ENCODE data around the gene PADI2.
A peak's percentile ranks its signal among the peaks of the same experiment; 100 is the strongest.

The PADI2 gene

GRCh38 chr1:17139637-17140036 is 20.4 kb upstream of the PADI2 start:
- no peak for DNase-seq (ENCODE audit: low read depth)

- DNase-seq (ENCODE audit: low read depth) = no peak
Measured at GRCh38 chr1:17137441-17137840, 18.2 kb upstream of the PADI2 start.

GRCh38 chr1:17136936-17137335 is 17.7 kb upstream of the PADI2 start:
- no peak for DNase-seq (ENCODE audit: low read depth)

GRCh38 chr1:17136145-17136544 is 16.9 kb upstream of the PADI2 start:
- DNase-seq (ENCODE audit: low read depth) = no peak

GRCh38 chr1:17135530-17135929 is 16.3 kb upstream of the PADI2 start:
- no peak for DNase-seq (ENCODE audit: low read depth)

- no peak for DNase-seq (ENCODE audit: low read depth)
Measured at GRCh38 chr1:17134724-17135123, 15.5 kb upstream of the PADI2 start.

GRCh38 chr1:17134034-17134433 is 14.8 kb upstream of the PADI2 start:
- no peak for DNase-seq (ENCODE audit: low read depth)

- no peak for DNase-seq (ENCODE audit: low read depth)
Measured at GRCh38 chr1:17130138-17130635, 10.9 kb upstream of the PADI2 start.

GRCh38 chr1:17128361-17128760 is 9.1 kb upstream of the PADI2 start:
- DNase-seq (ENCODE audit: low read depth) = no peak

GRCh38 chr1:17125756-17126237 is 6.5 kb upstream of the PADI2 start:
- peak; percentile 74 for DNase-seq (ENCODE audit: low read depth)

- no peak for DNase-seq (ENCODE audit: low read depth)
Measured at GRCh38 chr1:17123196-17124045, 4.2 kb upstream of the PADI2 start.

- no peak for DNase-seq (ENCODE audit: low read depth)
Measured at GRCh38 chr1:17122521-17123164, 3.4 kb upstream of the PADI2 start.

- DNase-seq (ENCODE audit: low read depth) = no peak
Measured at GRCh38 chr1:17121881-17122280, 2.6 kb upstream of the PADI2 start.

- no peak for DNase-seq (ENCODE audit: low read depth)
Measured at GRCh38 chr1:17120962-17121837, 1.9 kb upstream of the PADI2 start.

- no peak for DNase-seq (ENCODE audit: low read depth)
Measured at GRCh38 chr1:17120481-17120877, 1.2 kb upstream of the PADI2 start.

GRCh38 chr1:17119773-17120480 is 676 bp upstream of the PADI2 start:
- no peak for DNase-seq (ENCODE audit: low read depth)

GRCh38 chr1:17118706-17119075 is 560 bp downstream of the PADI2 start:
- DNase-seq (ENCODE audit: low read depth) = no peak

GRCh38 chr1:17118268-17118667 is 983 bp downstream of the PADI2 start:
- no peak for DNase-seq (ENCODE audit: low read depth)

GRCh38 chr1:17117451-17118265 is 1.6 kb downstream of the PADI2 start:
- DNase-seq (ENCODE audit: low read depth) = no peak

GRCh38 chr1:17116643-17117042 is 2.6 kb downstream of the PADI2 start:
- DNase-seq (ENCODE audit: low read depth) = no peak

GRCh38 chr1:17113963-17114362 is 5.3 kb downstream of the PADI2 start:
- no peak for DNase-seq (ENCODE audit: low read depth)
